ENCODE measurements around the gene EIF4A3.

DNA sequence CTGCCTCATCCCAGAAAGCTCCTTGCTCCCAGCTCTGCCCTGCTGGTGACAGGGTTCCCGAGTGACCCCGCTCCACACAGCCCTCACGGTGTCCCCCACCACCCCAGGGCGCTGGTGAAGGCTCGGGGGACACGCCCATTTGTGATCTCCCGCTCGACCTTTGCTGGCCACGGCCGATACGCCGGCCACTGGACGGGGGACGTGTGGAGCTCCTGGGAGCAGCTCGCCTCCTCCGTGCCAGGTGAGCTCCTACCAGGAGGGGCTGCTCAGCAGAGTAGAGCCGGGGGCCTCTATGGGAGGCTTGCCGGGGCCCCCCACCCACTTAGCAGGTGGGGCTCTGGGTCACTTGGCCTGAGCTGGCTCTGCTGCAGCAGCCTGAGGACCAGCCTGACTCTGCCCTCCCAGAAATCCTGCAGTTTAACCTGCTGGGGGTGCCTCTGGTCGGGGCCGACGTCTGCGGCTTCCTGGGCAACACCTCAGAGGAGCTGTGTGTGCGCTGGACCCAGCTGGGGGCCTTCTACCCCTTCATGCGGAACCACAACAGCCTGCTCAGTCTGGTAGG lies 34.4 kb downstream of the EIF4A3 start:
- TF ChIP-seq POLR2AphosphoS5 (IDR thresholded peaks at IDR 0.05; ENCODE audit: borderline replicate concordance, low read depth, low read length), result no peak
- no peak for TF ChIP-seq EZH2 (IDR thresholded peaks at IDR 0.05)
